Mesenchymal stem cell (in vitro differentiated cells and primary cell): ENCODE data around the gene BAZ2A.
A peak's percentile ranks its signal among the peaks of the same experiment; 100 is the strongest.

Experiments used
- DNase-seq: peaks from one replicate; pipeline ENCODE4 v3.0.0-alpha.2; 2013
- H2AFZ ChIP-seq: one replicate; pipeline ENCODE4 v1.6.1; 2013; ENCODE audit warnings: low read depth, mild to moderate bottlenecking, control low read depth, inconsistent platforms, low read length, moderate library complexity
- H2AK5ac ChIP-seq: 2 replicates; pipeline ENCODE4 v1.6.1; 2013; ENCODE audit warnings: low read length, moderate library complexity, mild to moderate bottlenecking, inconsistent platforms; ENCODE audit not compliant: severe bottlenecking
- H2BK120ac ChIP-seq: one replicate; pipeline ENCODE4 v1.6.1; 2013; ENCODE audit warnings: low read depth, mild to moderate bottlenecking, inconsistent platforms, low read length, moderate library complexity
- H2BK12ac ChIP-seq, 2 experiments: one replicate each; pipeline ENCODE4 v1.6.1; 2013; ENCODE audit warnings: inconsistent platforms in 2 of 2, low read length in 2 of 2, mild to moderate bottlenecking in 2 of 2, moderate library complexity in 2 of 2, control low read depth in 1 of 2
- H2BK15ac ChIP-seq: one replicate; pipeline ENCODE4 v1.6.1; 2013; ENCODE audit warnings: mild to moderate bottlenecking, low read depth, inconsistent platforms; ENCODE audit not compliant: poor library complexity, severe bottlenecking
- H2BK5ac ChIP-seq: 2 replicates; pipeline ENCODE4 v1.6.1; 2013; ENCODE audit warnings: low read depth, mild to moderate bottlenecking, low read length, control low read depth, inconsistent platforms; ENCODE audit not compliant: poor library complexity, severe bottlenecking
- H3K14ac ChIP-seq, 2 experiments: one replicate each; pipeline ENCODE4 v1.6.1; 2013; ENCODE audit warnings: inconsistent platforms in 2 of 2, low read length in 2 of 2, control low read depth in 1 of 2, mild to moderate bottlenecking in 1 of 2, moderate library complexity in 1 of 2
- H3K18ac ChIP-seq, 2 experiments: one replicate each; pipeline ENCODE4 v1.6.1; 2013; ENCODE audit warnings: inconsistent platforms in 2 of 2, low read length in 2 of 2, control low read depth in 1 of 2, low read depth in 1 of 2, mild to moderate bottlenecking in 1 of 2
- H3K23ac ChIP-seq, 2 experiments: one replicate each; pipeline ENCODE4 v1.6.1; 2013; ENCODE audit warnings: inconsistent platforms in 2 of 2, low read length in 2 of 2, mild to moderate bottlenecking in 2 of 2, moderate library complexity in 2 of 2, control low read depth in 1 of 2
- H3K27ac ChIP-seq: 2 replicates; pipeline ENCODE4 v1.5.1; 2013; ENCODE audit warnings: mild to moderate bottlenecking, moderate library complexity, low read length, control low read depth, inconsistent platforms; ENCODE audit not compliant: poor library complexity, severe bottlenecking
- H3K27me3 ChIP-seq, 2 experiments: 2 replicates each; pipeline versions ENCODE4 v1.6.1 to v1.7.0; 2013; ENCODE audit warnings: low read length in 2 of 2, mild to moderate bottlenecking in 2 of 2, moderate library complexity in 2 of 2, control low read depth in 1 of 2, inconsistent platforms in 1 of 2; ENCODE audit not compliant: control insufficient read depth in 1 of 2, insufficient read depth in 1 of 2
- H3K36me3 ChIP-seq, 2 experiments: 2 replicates each; pipeline versions ENCODE4 v1.6.1 to v1.7.0; 2013; ENCODE audit warnings: low read length in 2 of 2, control low read depth in 1 of 2, inconsistent platforms in 1 of 2, low read depth in 1 of 2, mild to moderate bottlenecking in 1 of 2; ENCODE audit not compliant: insufficient read depth in 2 of 2, control insufficient read depth in 1 of 2
- H3K4ac ChIP-seq, 2 experiments: one replicate each; pipeline ENCODE4 v1.6.1; 2013; ENCODE audit warnings: inconsistent platforms in 2 of 2, low read length in 2 of 2, mild to moderate bottlenecking in 2 of 2, moderate library complexity in 2 of 2, control low read depth in 1 of 2, low read depth in 1 of 2
- H3K4me1 ChIP-seq: 2 replicates; pipeline ENCODE4 v1.6.1; 2013; ENCODE audit warnings: low read depth, low read length, control low read depth; ENCODE audit not compliant: control insufficient read depth, insufficient read depth
- H3K4me2 ChIP-seq: 2 replicates; pipeline ENCODE4 v1.6.1; 2013; ENCODE audit warnings: low read length, mild to moderate bottlenecking, inconsistent platforms; ENCODE audit not compliant: poor library complexity, severe bottlenecking
- H3K4me3 ChIP-seq, 2 experiments: 2 replicates each; pipeline versions ENCODE4 v1.5.1 to v1.7.0; 2013; ENCODE audit warnings: low read length in 2 of 2, mild to moderate bottlenecking in 2 of 2, control low read depth in 1 of 2, low read depth in 1 of 2; ENCODE audit not compliant: insufficient read depth in 1 of 2
- H3K79me1 ChIP-seq: replicated peaks from 2 replicates; pipeline ENCODE4 v1.6.1; 2013; ENCODE audit warnings: mild to moderate bottlenecking, control low read depth, low read length, inconsistent platforms; ENCODE audit not compliant: poor library complexity, severe bottlenecking
- H3K9ac ChIP-seq: 2 replicates; pipeline ENCODE4 v1.7.0; 2013; ENCODE audit warnings: mild to moderate bottlenecking, low read length, moderate library complexity
- H3K9me3 ChIP-seq: 2 replicates; pipeline ENCODE4 v1.7.0; 2013; ENCODE audit warnings: mild to moderate bottlenecking, low read length; ENCODE audit not compliant: control insufficient read depth
- H4K8ac ChIP-seq: one replicate; pipeline ENCODE4 v1.6.1; 2013; ENCODE audit warnings: inconsistent platforms, mild to moderate bottlenecking, low read length, moderate library complexity
- H4K91ac ChIP-seq: one replicate; pipeline ENCODE4 v1.6.1; 2013; ENCODE audit warnings: mild to moderate bottlenecking, low read length, inconsistent platforms
- WGBS: methylation state at CpG from one replicate; pipeline ENCODE4 v1.1.7; 2013; ENCODE audit warnings: mixed read lengths; 5-methylcytosine and 5-hydroxymethylcytosine counted together

BAZ2A gene

DNA sequence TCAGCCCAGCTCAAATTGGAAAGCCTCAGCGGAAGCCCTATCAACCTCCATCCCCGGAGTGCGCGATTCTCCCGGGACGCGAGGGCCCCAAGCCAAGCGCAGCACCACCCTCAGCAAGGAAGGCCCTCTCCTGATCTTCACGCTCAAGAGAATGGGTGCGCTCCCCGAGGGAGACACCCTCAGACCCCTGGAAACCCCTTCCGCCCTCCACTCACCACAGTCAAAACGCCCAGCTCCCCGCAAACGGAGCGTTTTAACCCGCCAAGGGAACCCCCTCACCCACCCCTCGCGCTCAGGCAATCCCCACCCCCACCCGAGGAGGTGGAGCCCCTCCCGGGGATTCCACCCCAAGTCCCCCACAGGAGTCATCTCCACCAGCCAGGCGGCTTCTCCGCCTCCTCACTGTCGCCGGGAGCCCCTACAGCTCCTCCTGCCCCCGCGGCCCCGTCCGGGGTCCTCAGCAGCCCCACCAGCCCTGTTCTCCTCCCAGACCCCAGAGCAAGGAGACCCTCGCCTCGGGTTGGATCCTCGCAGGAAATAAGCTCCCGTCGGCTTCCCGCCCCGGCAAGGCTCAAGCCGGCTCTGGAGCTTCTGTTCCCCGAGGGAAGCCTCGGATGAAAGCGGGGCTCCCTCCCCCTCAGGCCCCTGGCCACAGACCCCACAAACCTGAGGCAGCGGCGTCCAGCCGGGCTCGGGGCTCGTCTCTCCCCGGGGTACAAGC lies 507 bp downstream of the BAZ2A start:
- peak overlapping the region; percentile 96 for H3K9ac ChIP-seq
- H4K8ac ChIP-seq: peak overlapping the region; percentile 80
- H2BK12ac ChIP-seq: peak overlapping the region in 1 of 2 experiments; percentile 40
- peaks cover 27% of the 10 kb centered on the region for H3K4me1 ChIP-seq
- peak overlapping the region; percentile 32 for H2BK5ac ChIP-seq
- H3K27ac ChIP-seq: peak overlapping the region; percentile 55
- peak overlapping the region; percentile 84 for H3K4me2 ChIP-seq
- H2BK120ac ChIP-seq: peak overlapping the region; percentile 96
- peaks cover 12 to 17% of the 10 kb centered on the region in 2 experiments for H3K36me3 ChIP-seq
- H2AK5ac ChIP-seq: no peak overlapping the region
- peak overlapping the region; percentile 71 to 97 for H3K23ac ChIP-seq
- H3K4me3 ChIP-seq: peak overlapping the region; percentile 93 to 97
- H2AFZ ChIP-seq: no peak overlapping the region
- peak overlapping the region; percentile 87 for H4K91ac ChIP-seq
- under 1% methylated on average over 44 of the region's 46 CpGs for WGBS
- no peaks in the 10 kb centered on the region for H3K9me3 ChIP-seq
- DNase-seq: peak; percentile 27
- peak overlapping the region; percentile 68 to 78 for H3K14ac ChIP-seq
- peak overlapping the region; percentile 89 to 98 for H3K4ac ChIP-seq
- H3K27me3 ChIP-seq: no peaks in the 10 kb centered on the region
- peak overlapping the region; percentile 99 for H2BK15ac ChIP-seq
- peaks cover 11% of the 10 kb centered on the region for H3K79me1 ChIP-seq
- H3K18ac ChIP-seq: peak overlapping the region; percentile 94 to 97

DNA sequence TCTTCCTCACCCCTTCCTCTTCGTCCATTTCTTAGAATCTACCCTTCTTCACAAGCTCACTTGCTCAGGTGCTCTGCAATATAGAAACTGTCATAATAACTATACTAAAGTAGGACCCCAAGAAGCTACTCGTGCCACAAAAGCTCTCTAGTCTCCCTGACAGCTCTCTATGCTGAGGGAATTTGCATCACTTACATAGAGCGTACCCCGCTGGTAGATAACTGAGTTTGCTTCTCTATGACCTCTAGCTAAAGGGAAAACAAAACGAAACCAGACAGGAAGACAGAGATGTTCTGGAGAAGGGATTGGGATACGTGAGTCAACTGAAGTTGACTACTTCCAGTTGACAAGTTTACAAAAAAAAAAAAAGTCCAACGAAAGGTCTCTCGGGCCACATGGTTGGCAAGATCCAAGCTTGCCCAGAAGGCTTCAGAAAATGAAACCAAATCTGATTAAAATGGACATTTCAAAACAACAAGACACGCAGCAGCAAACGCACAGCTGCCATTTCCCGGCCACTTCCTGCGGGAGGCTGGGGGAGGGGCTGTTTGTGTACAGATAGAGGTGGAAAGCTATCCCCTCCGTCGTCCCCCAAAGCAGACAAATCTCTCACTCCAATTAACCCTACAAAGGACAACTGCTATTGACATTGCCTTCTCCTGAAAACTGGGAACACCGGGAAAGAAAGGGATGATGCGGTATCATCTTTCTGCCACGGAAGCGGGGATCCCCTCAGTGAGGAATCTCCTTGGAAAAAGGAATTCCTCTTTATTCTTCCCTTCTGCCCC lies 1.3 kb downstream of the BAZ2A start:
- H3K36me3 ChIP-seq: peaks cover 12 to 24% of the 10 kb centered on the region in 2 experiments
- H3K9me3 ChIP-seq: no peaks in the 10 kb centered on the region
- peak overlapping the region; percentile 93 to 97 for H3K4me3 ChIP-seq
- DNase-seq: peak; percentile 91
- no peak overlapping the region for H3K4ac ChIP-seq
- H3K23ac ChIP-seq: no peak overlapping the region
- peak overlapping the region; percentile 55 for H3K27ac ChIP-seq
- H2BK5ac ChIP-seq: peak overlapping the region; percentile 32
- H3K14ac ChIP-seq: no peak overlapping the region
- H4K8ac ChIP-seq: peak overlapping the region; percentile 80
- H3K4me1 ChIP-seq: peaks cover 25% of the 10 kb centered on the region
- no peak overlapping the region for H2BK12ac ChIP-seq
- H3K4me2 ChIP-seq: peak overlapping the region; percentile 84
- under 1% methylated on average over 13 of the region's 18 CpGs for WGBS
- peak overlapping the region; percentile 96 for H3K9ac ChIP-seq
- H2BK120ac ChIP-seq: peak overlapping the region; percentile 96
- peak overlapping the region; percentile 71 to 97 for H3K18ac ChIP-seq
- peak overlapping the region; percentile 52 for H4K91ac ChIP-seq
- peak overlapping the region; percentile 99 for H2BK15ac ChIP-seq
- H3K79me1 ChIP-seq: peaks cover 9% of the 10 kb centered on the region
- no peaks in the 10 kb centered on the region for H3K27me3 ChIP-seq
- H2AK5ac ChIP-seq: no peak overlapping the region
- no peak overlapping the region for H2AFZ ChIP-seq

DNA sequence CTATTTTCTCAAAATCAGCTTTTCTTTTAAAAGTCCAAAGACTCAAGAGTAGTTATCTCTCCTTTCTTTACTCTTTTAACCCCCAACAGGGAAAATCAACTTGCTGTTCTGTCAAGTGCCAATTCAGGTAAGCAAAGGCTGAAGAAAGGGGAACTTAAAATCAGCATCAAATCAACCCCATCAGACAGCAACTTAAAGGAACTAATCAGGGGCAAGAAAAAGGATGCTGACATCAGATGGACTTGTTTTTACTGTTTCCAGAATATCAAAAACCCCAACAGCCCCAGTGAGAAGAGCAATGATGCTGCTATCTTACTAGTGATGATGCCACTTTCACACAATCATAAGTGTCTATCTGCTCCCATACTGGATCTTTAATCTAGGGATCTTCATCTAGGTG lies 3.4 kb downstream of the BAZ2A start:
- H4K91ac ChIP-seq: no peak overlapping the region
- no peak overlapping the region for H3K14ac ChIP-seq
- peaks cover 13 to 39% of the 10 kb centered on the region in 2 experiments for H3K36me3 ChIP-seq
- no peak overlapping the region for H3K4ac ChIP-seq
- H2BK12ac ChIP-seq: no peak overlapping the region
- no peak for DNase-seq
- H2AFZ ChIP-seq: no peak overlapping the region
- H3K9ac ChIP-seq: peak overlapping the region; percentile 23
- no peaks in the 10 kb centered on the region for H3K9me3 ChIP-seq
- no peak overlapping the region for H3K4me2 ChIP-seq
- H3K4me1 ChIP-seq: peaks cover 11% of the 10 kb centered on the region
- H4K8ac ChIP-seq: no peak overlapping the region
- H3K18ac ChIP-seq: no peak overlapping the region
- no peak overlapping the region for H2BK5ac ChIP-seq
- no peak overlapping the region for H3K23ac ChIP-seq
- H2BK15ac ChIP-seq: no peak overlapping the region
- H3K27me3 ChIP-seq: no peaks in the 10 kb centered on the region
- H3K4me3 ChIP-seq: no peak overlapping the region
- H3K79me1 ChIP-seq: peaks cover 7% of the 10 kb centered on the region
- H2BK120ac ChIP-seq: no peak overlapping the region
- H2AK5ac ChIP-seq: no peak overlapping the region
- H3K27ac ChIP-seq: no peak overlapping the region

DNA sequence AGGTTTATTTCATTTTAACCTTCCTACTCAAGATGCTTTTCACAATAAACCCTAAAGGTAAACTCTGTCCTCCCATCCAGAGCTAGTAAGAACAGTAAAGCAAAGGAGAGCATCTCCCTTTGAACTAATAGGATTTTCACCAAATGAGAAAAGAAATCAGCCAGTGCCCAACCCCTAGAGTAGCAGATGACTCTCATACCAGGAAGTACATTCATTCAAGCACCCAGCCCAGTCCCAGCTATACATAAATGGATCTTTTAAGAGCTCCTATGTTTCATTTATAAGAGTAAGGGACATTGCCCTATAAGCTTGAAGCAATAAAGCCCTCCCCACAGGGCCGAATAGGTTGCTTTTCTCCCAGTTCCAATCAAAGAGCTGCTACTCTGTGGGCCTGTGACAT lies 7.6 kb downstream of the BAZ2A start:
- peak overlapping the region; percentile 27 for H3K9ac ChIP-seq
- no peak overlapping the region for H3K4ac ChIP-seq
- peaks cover 6% of the 10 kb centered on the region for H3K4me1 ChIP-seq
- no peak for DNase-seq
- H3K9me3 ChIP-seq: no peaks in the 10 kb centered on the region
- no peak overlapping the region for H4K8ac ChIP-seq
- H3K23ac ChIP-seq: no peak overlapping the region
- H3K27me3 ChIP-seq: no peaks in the 10 kb centered on the region
- H3K36me3 ChIP-seq: peaks cover 18 to 77% of the 10 kb centered on the region in 2 experiments
- H3K18ac ChIP-seq: no peak overlapping the region
- H2AFZ ChIP-seq: no peak overlapping the region
- no peak overlapping the region for H2BK12ac ChIP-seq
- no peak overlapping the region for H3K4me2 ChIP-seq
- peaks cover 3% of the 10 kb centered on the region for H3K79me1 ChIP-seq
- no peak overlapping the region for H3K27ac ChIP-seq
- no peak overlapping the region for H3K4me3 ChIP-seq
- H3K14ac ChIP-seq: no peak overlapping the region
- no peak overlapping the region for H2AK5ac ChIP-seq
- no peak overlapping the region for H2BK5ac ChIP-seq
- H4K91ac ChIP-seq: no peak overlapping the region
- no peak overlapping the region for H2BK120ac ChIP-seq
- no peak overlapping the region for H2BK15ac ChIP-seq
- 100% methylated on average over 1 of the region's 1 CpG for WGBS
